HCT116 (cell line): ENCODE results near the gene SHTN1.

Experiments
- EZH2 ChIP-seq: fragments of 200-600 bp; sonication (generic); IDR thresholded peaks from 2 replicates; pipeline ENCODE4 v1.6.1; 2017; ENCODE audit warnings: antibody characterized with exemption, mixed run types
- EZH2phosphoT487 ChIP-seq: fragments of 200-600 bp; IDR thresholded peaks from 2 replicates; pipeline ENCODE4 v1.6.1; 2018; ENCODE audit warnings: antibody characterized with exemption, borderline replicate concordance
- JUND ChIP-seq: IDR thresholded peaks from 2 replicates; pipeline ENCODE4 v1.6.1; 2012
- POLR2A ChIP-seq: IDR thresholded peaks from 2 replicates; pipeline ENCODE4 v1.7.0; 2011; ENCODE audit warnings: borderline replicate concordance; ENCODE audit not compliant: insufficient read depth, insufficient read length; ENCODE audit errors: extremely low read depth
- SP1 ChIP-seq: IDR thresholded peaks from 2 replicates; pipeline ENCODE4 v1.6.1; 2012; ENCODE audit warnings: low read depth
- ZNF274 ChIP-seq: fragments of 200-500 bp; sonication (Bioruptor generic); IDR thresholded peaks from 2 replicates; pipeline ENCODE4 v1.6.1; 2014; ENCODE audit warnings: mild to moderate bottlenecking, low read depth, low read length, inconsistent platforms
- TF ChIP-seq, protein P1 (sequence below): IDR thresholded peaks from 2 replicates; pipeline ENCODE4 v1.6.1; 2012; ENCODE audit warnings: low read depth
- TF ChIP-seq, protein P2 (sequence below), 3 experiments: fragments of 200-600 bp in 1 of 3; sonication (generic) in 1 of 3; IDR thresholded peaks in 2 of 3; conservative IDR thresholded peaks in 1 of 3; 2 replicates each; pipeline ENCODE4 v1.5.1; 2012 to 2017; ENCODE audit warnings: low read depth in 2 of 3, low read length in 2 of 3, antibody characterized with exemption in 1 of 3, borderline replicate concordance in 1 of 3, control low read depth in 1 of 3, mild to moderate bottlenecking in 1 of 3, mixed read lengths in 1 of 3, mixed run types in 1 of 3, moderate library complexity in 1 of 3; ENCODE audit not compliant: insufficient read depth in 1 of 3

DNA sequence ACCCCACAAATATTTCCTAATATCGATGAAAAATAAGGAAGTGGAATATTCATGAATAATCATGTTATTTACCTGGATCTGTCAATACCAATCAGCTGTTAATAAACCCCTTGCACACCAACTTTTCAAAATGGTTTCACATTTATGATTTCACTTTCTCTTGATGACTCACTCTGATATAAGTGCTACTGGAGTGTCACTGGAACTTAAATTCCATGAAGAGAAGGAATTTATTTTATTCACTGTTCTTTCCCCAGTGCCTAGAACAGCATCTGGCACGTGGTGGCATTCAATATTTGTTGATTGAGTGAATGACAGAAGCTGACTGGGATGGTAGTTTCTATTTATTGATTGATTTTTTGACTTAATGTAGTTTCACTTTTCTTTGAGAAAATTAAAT is 159.2 kb downstream of the SHTN1 start:
- no peak for TF ChIP-seq JUND
- TF ChIP-seq, protein P1, sequence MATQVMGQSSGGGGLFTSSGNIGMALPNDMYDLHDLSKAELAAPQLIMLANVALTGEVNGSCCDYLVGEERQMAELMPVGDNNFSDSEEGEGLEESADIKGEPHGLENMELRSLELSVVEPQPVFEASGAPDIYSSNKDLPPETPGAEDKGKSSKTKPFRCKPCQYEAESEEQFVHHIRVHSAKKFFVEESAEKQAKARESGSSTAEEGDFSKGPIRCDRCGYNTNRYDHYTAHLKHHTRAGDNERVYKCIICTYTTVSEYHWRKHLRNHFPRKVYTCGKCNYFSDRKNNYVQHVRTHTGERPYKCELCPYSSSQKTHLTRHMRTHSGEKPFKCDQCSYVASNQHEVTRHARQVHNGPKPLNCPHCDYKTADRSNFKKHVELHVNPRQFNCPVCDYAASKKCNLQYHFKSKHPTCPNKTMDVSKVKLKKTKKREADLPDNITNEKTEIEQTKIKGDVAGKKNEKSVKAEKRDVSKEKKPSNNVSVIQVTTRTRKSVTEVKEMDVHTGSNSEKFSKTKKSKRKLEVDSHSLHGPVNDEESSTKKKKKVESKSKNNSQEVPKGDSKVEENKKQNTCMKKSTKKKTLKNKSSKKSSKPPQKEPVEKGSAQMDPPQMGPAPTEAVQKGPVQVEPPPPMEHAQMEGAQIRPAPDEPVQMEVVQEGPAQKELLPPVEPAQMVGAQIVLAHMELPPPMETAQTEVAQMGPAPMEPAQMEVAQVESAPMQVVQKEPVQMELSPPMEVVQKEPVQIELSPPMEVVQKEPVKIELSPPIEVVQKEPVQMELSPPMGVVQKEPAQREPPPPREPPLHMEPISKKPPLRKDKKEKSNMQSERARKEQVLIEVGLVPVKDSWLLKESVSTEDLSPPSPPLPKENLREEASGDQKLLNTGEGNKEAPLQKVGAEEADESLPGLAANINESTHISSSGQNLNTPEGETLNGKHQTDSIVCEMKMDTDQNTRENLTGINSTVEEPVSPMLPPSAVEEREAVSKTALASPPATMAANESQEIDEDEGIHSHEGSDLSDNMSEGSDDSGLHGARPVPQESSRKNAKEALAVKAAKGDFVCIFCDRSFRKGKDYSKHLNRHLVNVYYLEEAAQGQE, result no peak
- TF ChIP-seq, protein P2, sequence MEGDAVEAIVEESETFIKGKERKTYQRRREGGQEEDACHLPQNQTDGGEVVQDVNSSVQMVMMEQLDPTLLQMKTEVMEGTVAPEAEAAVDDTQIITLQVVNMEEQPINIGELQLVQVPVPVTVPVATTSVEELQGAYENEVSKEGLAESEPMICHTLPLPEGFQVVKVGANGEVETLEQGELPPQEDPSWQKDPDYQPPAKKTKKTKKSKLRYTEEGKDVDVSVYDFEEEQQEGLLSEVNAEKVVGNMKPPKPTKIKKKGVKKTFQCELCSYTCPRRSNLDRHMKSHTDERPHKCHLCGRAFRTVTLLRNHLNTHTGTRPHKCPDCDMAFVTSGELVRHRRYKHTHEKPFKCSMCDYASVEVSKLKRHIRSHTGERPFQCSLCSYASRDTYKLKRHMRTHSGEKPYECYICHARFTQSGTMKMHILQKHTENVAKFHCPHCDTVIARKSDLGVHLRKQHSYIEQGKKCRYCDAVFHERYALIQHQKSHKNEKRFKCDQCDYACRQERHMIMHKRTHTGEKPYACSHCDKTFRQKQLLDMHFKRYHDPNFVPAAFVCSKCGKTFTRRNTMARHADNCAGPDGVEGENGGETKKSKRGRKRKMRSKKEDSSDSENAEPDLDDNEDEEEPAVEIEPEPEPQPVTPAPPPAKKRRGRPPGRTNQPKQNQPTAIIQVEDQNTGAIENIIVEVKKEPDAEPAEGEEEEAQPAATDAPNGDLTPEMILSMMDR (IDR thresholded peaks at IDR 0.05 in 2 of 3, conservative IDR thresholded peaks at IDR 0.05 in 1 of 3; ENCODE audit: borderline replicate concordance in 1 of 3, insufficient read depth in 1 of 3, low read depth in 2 of 3, low read length in 2 of 3), result no peak
- TF ChIP-seq POLR2A, result no peak
- TF ChIP-seq EZH2, result no peak
- no peak for TF ChIP-seq SP1
- TF ChIP-seq ZNF274, result no peak
- TF ChIP-seq EZH2phosphoT487, result no peak
